DMS114 treated with DMSO at 0.1 percent for 48 hours (cell line): ENCODE measurements around the gene PRKCSH.
"Not testable (repeated sequence)": the region's sequence is repeated elsewhere in the genome, so short reads cannot be mapped to it uniquely, and the experiment has no call there.

Experiments
- DNase-seq: peaks from one replicate; lab custom pipeline; 2025; ENCODE audit not compliant: unreplicated experiment; lab: John Stamatoyannopoulos, UW

PRKCSH gene

DNA sequence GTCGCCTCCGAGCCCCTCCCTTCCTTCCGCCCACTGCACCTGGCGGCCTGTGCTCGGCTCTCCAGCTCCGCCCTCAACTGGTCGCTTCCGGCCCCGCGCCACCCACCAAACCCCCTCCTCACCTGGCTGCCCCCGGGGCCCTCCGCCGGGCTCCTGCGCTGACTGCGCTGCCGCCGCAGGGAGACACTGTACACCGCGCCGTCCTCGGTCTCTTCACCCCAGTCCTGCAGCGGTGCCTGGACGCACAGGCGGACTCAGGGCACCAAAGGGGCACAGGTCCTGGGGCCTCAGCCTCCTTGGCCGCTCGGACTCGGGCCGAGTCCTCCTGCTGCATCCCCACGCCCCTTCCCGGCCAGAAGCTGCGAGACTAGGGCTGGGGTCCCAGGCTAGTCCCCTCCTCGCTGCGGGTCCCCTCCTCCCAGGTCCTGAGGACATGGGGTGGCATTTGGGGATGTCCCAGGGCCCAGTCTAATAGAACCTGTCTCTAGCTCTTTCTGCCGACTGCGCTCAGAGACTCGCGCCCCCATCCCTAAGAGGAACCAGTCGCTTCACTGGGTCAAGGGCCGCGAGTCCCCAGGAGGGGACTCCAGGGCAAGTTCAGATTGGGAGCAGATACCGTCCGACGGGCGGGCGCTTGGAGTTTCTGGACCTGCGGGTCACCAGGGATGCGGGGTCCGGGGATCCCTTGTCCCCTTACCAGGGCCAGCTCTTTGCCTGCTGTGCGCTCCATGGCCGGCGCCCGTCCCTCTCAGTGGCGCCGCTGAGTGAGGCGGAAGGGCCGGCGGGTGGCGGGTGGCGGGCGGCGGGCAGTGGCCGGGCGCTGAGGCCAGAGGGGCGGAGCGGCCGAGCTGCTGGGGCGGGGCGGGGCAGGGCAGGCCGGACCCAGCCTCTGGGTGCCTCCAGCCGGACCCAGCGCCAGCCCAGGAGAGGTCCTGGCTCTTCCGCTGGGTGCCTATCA lies 16.6 kb upstream of the PRKCSH start, which contains the start of gene RGL3:
RGL3 (minus strand) TSS at position 766 of the 958 bp plus-strand sequence; CDS start at position 730, 36 bp downstream.
- DNase-seq, result no peak

DNA sequence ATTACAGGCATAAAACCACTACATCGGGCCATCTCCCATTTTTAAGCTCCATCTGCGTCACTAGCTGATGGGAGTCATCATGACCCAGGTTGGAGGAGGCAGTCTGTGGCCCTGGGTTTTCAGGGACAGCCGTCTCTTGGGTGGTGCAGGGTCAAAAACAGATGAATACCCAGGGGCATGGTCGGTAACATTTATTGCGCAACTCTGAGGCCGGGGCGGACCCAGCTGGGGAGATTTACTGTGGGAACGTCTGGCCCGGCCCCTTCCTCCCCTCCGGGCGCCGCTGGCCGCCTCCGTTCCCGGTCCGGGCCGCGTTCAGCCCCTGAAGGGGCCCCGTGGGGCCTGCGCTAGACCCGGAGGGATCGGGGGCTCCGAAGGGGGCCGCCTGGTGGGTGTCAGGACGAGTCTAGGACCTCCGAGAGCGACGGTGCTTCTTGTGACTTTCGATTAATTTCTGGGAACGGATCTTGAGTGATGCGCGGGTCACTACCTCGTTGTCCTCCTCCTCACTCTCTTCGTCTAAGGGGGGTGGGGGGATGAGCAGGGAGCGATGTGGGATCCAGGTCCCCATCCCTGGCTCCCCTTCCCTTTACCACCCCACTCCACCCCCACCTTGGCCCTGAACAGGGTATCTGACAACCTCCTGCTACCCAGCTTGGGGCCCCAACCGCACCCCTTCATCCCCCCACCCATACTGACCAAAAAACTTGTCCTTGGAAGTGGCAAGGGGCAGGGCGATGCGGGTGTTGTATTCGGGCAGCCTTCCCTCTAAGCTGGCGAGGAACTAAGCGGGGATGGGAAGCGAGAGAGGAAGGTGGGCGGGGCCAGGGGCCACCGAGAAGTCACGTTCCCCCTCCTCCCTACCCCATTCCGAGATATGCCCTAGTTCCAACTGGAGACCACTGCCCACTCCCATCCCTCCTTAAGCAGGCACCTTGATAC lies 14.7 kb upstream of the PRKCSH start:
- DNase-seq, result no peak

DNA sequence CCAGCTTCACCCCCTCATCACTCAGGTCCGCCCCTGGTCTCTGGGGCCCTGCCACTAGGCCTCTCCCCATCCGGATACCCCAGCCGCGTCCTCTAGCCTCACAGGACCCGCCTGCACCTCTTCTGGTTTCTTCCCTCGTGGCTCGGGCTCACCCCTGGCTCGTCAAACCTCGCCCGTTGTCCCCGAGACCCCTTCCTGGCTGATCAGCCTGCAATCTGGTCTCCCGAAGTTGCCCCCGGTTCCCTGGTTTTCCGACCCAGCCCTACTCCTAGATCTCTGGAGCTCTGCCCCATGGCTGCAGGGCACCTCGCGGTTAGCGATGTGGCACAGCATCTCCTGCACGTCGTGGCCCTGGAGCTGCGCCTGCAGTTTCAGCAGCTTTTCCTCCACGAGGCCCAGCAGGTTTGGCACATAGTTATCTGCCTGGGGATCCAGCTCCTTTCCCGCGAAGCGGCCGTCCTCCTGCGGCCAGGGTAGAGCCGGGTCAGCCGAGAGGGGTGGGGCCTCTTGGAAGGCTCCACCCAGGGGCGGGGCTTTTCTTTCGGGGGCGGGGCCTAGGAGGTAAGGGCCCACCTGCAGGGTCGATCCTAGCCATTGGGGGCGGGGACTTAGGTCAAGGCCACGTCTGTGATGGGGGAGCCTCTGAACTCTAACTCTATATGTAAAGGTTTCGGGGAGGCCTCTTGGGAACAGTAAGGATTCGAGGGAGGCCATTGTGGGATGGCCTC lies 13.9 kb upstream of the PRKCSH start:
- no peak for DNase-seq

DNA sequence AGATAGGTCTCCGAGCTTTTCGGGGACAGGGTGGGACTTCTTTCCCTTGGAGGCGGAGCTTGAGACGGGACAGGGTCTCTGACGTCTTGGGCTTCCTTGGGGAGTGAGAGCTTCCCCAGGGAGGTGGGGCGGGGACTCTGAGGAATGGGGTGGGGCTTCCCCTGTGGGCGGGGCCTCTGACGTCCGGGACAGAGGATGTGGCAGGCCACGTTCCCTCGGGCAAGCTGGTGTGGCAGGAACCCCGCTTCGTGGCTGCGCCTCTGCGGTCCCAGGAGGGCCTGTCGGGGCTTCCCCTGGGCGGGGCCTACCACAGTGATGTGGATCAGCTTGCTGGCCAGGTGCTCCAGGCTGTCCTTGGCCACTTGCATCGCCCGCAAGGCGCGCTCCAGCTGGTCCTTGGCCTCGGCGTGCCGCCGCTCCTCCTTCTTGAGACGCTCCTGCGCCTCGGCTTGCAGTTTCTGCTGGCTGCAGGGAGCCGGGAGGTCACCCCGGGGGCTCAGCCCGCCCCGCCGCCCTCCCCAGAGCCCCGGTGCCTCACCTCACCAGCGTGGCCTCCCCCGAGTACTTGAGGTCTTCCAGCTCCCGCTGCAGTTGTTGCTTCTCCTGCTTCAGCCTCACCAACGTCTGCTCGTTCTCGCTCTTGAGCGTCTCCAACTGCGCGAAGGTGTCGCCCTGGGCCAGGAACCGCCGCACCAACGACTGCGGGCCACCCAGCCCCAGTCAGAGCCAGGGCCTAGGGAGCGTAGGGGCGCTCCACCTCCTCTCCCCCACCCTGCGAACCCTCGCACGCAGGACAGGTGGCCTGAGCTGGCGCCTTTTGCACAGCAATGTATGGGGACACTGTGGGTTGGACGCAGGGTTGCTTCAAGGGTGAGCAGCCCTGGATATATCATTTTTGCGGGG lies 13.0 kb upstream of the PRKCSH start:
- DNase-seq, result peak; percentile 21

DNA sequence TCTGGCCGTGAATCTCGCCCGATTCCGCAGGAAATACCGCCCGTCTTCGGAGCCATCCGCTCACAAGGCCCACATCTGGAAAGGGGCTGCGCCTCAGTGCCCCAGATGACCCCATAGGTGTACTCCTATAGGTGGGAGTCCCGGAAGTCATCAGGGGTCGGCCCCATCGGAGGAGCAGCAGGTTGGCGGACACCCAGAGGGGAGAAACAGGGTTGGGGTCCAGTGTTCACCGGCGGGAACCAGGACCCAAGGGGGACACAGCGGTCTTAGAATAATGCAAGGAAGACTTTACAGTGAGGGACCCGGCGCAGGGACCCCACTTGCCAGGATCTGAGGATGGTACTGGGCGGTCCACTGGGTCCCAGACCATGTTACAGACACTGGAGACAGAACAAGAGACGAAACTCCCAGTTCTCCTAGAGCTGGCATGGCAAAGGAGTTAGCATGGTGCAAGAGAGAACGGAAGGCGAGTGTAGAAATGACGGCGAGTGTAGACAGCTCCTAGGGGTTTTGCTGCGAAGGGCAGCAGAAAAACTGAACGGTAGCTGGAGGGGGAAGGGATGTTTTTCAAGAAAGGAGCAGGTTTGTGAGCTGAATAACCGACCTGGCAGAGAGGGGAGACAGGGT lies 12.2 kb upstream of the PRKCSH start:
- no peak for DNase-seq

DNA sequence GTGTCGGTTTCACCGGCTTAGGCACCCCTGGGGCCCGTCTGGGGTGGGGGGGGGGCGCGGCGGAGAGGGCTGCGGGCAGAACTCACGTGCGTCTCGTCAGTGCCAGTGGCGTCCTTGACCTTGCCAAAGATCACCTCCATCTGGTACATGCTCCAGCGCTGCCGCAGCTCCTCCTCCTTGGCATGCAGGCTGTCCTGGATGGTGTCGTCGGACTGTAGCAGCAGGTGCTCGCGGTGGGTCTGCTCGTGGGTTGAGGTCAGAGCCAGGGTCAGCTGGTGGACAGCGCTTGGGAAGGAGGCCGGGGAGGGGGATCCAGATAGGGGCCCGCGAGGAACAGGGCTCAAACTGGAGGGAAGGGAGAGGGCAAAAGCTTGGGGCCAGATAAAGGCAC lies 11.6 kb upstream of the PRKCSH start:
- no peak for DNase-seq

DNA sequence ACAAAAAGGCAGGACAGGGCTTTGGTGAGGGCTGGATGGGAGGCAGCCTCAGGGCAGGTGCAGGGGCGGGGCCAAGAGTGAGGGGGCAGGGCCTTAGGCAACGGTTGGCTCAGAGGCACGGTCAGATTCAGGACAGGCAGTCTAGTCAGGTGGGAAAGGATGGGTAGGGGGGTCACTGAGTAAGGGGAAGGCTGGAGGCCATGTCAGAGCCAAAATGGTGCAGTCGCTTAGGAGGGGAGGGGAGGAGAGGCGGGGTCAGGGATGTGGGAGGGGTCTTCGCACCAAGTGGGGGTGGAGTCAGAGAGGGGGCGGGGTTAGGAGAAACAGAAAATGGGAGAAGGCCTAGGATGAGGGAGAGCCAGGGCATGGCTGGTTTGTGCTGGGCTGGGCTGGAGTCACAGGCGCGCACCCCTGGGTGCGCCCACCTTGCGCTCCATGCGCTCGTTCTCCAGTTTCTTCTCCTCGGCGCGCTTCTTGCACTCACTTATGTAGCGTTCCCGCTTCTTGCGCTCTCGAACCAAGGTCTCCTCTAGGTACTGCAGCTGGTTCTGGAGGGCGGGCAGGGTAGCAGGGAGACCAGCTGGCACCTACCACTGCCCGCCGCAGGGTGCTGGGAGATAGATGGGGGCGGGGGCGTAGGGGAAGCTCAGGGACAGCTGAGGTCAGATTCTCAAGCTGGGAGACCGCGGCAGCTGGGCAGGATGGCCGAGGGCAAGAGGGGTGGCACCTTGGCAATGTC lies 9.5 kb upstream of the PRKCSH start:
- no peak for DNase-seq

DNA sequence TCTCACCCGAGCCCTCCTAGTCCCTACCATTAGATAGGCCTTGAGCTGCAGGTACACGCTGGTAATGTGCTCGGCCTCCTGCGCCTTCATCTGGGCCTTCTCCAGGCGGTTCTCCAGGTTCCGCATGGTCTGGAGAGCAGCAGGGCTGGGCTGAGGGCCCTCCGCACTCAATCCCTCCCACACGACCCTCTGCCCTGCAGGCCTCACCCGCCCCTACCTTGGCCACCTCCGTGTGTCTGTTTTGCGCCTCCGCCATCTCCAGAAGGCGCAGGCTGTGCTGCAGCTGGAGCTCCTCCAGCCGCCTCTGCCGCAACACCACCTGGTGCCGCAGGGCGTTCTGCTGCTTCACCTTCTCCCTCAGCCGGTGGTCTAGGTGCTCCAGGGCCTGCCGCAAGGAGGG lies 8.8 kb upstream of the PRKCSH start:
- no peak for DNase-seq

DNA sequence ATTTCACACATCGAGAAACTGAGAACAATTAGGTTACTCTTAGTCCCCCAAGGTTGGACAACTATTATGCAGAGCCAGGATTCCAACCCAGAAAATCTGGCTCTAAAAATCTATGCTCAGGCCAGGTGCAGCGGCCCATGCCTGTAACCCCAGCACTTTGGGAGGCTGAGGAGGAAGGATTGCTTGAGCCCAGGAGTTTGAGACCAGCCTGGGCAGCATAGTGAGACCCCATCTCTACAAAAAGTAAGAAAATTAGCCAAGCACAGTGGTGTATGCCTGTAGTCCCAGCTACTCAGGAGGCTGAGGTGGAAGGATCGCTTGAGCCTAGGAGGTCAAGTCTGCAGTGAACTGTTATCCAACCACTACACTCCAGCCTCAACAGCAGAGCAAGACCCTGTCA lies 1.9 kb upstream of the PRKCSH start:
- DNase-seq, result not testable (repeated sequence)

DNA sequence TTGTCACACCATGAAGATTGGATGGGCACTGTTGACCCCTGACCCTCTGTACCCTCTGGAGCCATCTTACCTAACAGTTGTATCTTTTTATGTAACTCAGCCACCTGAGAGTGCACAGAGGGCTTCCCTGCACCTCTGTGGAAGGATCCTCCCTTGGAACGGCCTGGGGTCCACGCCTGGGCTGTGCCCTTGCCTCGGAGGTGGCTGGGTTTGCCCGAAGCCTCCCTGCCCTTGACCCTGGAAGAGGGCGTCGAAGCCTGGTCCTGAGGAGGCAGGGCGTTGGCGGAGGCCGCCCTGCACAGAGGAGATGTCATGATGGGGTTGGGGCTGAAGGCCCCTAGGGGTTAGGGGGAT lies 755 bp upstream of the PRKCSH start:
- DNase-seq, result no peak

DNA sequence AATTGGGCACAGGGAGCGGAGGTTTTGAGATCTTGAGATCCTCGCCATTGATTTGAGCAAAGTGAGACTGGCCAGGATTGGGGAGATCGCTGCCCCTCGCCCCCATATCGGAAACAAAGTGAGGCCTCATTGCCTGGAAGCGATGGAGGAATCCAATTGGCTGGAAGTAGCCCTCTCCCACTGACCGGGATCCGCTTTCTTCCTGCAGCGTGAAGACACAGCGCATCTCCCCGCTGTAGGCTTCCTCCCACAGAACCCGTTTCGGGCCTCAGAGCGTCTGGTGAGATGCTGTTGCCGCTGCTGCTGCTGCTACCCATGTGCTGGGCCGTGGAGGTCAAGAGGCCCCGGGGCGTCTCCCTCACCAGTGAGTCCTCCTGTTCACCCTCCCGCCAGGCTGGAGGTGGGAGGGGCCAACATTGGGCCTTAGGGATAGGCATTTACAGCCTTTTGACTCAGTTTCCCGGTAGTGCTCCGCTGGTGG lies 438 bp downstream of the PRKCSH start:
- DNase-seq, result no peak

DNA sequence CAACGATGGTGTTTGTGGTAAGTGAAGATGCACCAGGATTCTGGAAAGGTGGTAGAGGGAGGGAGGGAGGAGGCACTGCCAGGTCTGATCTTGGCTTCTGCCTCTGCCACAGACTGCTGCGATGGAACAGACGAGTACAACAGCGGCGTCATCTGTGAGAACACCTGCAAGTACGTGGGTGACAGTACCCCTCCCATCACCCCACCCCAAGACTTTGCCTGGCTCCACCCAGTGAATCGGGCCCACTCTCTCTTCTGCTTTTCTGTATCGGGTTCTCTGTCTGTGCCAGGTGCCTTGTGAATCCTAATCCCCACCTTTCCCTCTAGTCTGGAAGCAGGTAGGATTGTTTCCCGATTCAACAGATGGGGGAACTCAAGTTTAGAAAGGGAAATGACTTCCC lies 2.5 kb downstream of the PRKCSH start:
- no peak for DNase-seq

DNA sequence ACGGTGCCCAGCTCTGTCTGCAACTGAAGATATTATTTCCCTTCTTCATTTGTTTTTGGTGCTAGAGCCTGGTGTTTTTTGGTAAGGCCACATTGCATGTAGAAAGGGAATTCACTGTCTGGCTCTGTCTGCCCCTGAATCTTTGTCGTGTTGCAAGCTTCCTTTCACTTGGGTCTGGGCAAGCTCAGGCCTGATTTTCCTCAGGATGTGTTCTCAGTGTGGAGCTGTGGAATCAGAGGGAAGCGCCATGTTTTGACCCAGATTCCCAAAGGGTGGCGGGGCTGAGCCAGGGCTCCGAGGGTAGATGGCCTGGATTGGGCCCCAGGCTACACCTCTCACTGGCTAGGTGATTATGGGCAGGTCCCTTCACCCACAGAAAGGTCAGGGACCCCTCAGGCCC lies 8.6 kb downstream of the PRKCSH start:
- no peak for DNase-seq

DNA sequence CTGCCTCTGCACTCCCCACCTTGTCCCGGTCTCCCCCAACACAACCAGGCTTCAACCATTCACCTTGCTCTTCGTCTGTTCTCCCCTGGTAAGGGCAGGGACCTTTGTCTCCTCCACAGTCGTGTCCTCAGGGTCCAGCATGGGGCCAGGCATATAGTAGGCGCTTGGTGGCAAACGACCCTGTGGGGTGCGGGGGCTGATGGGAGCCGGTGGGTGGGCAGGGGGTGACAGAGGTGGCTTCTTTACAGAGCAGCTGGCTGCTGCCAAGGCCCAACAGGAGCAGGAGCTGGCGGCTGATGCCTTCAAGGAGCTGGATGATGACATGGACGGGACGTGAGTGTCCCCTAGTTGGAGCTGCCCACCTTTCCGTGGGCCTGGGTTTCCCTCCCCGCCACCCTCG lies 9.7 kb downstream of the PRKCSH start:
- no peak for DNase-seq

DNA sequence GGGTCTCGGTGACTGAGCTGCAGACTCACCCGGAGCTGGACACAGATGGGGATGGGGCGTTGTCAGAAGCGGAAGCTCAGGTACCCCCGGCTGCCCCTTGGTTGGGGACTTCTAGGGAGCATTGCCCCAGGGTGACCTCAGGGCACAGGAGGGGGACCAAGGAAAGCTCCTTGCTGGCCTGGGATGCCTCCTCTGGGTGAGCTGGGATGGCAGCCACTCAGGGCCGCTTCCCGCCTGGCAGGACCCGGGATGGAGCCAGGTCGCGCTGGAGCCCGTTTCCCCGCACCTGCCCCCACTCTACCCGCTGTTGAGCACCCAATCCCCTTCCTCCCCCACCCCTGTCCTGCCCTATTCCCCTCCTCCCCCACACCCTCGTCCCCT lies 10.8 kb downstream of the PRKCSH start:
- no peak for DNase-seq

DNA sequence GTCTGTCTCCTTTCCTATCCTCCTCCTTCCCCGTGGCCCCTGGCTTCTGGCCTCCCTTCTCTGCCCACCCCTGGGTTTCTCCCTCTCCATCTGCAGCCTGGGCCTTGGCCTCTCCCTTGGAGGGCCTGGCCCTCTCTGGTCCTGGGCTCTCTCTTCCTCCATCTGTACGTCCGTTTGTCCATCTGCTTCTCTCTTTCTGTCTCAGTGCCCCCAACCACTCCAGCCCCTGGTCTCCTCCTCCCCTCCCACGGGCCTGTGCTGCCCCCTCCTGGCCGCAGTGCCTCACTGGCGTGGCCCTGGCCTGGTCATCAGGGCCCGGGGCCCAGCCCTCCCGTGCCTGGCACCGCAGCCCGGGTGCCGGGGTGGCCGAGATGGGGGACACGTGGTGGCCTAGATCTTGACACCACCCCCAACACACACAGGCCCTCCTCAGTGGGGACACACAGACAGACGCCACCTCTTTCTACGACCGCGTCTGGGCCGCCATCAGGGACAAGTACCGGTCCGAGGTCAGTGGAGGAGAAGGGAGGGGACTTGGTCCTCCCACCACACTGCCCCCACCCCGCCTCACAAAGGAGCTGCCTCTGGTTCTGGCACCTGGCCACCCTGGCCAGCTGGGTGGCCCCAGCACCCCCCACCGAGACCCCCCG lies 11.3 kb downstream of the PRKCSH start:
- DNase-seq, result no peak

DNA sequence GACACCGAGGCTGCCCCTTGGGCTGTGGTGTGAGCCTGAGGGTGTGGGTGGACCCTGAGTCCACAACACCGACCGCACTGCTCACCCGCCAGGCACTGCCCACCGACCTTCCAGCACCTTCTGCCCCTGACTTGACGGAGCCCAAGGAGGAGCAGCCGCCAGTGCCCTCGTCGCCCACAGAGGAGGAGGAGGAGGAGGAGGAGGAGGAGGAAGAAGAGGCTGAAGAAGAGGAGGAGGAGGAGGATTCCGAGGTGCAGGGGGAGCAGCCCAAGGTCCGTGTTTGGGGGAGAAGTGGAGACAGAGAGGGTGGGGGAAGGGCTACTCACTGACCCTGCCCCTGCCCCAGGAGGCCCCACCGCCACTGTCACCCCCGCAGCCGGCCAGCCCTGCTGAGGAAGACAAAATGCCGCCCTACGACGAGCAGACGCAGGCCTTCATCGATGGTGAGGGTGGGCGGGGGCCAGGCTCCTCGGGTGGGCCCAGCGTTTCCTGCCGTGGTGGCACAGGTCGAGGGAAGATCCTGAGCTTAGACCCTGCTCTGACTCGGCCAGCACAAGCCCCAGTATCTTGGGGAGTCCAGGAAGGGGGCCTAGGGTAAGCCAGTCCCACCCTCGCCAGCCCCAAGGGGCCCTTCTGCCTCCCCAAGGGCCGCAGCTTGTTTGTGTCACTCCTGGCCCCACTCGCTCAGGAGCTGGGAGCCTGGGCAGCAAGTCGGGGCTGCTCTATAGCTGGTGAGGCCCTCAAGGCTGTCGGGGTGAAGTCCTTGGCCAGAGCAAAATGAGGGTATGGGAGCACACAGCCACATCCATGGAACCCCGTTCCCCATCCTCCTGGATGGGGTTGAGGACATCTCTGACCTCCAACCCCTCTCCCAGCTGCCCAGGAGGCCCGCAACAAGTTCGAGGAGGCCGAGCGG lies 12.2 kb downstream of the PRKCSH start:
- DNase-seq, result no peak
